Suprapubic skin (tissue), 3 donors: ENCODE results near the gene PRR33.

Experiments used
- EP300 ChIP-seq: sonication (generic); formaldehyde crosslinking; IDR thresholded peaks from one replicate; pipeline ENCODE4 v1.6.1; 2017; ENCODE audit warnings: antibody characterized with exemption
- POLR2A ChIP-seq, 2 donors: fragments of 450-650 bp; IDR thresholded peaks; one replicate each; pipeline ENCODE4 v1.6.1; 2017; ENCODE audit warnings: antibody characterized with exemption in 2 of 2, mild to moderate bottlenecking in 2 of 2, moderate library complexity in 2 of 2
- TF ChIP-seq, protein P1 (sequence below), 2 donors: fragments of 200-600 bp in 1 of 2; fragments of 450-650 bp in 1 of 2; sonication (generic) in 1 of 2; IDR thresholded peaks; one replicate each; pipeline ENCODE4 v1.5.1; 2016 to 2019; ENCODE audit warnings: antibody characterized with exemption in 2 of 2, mild to moderate bottlenecking in 1 of 2, moderate library complexity in 1 of 2

DNA sequence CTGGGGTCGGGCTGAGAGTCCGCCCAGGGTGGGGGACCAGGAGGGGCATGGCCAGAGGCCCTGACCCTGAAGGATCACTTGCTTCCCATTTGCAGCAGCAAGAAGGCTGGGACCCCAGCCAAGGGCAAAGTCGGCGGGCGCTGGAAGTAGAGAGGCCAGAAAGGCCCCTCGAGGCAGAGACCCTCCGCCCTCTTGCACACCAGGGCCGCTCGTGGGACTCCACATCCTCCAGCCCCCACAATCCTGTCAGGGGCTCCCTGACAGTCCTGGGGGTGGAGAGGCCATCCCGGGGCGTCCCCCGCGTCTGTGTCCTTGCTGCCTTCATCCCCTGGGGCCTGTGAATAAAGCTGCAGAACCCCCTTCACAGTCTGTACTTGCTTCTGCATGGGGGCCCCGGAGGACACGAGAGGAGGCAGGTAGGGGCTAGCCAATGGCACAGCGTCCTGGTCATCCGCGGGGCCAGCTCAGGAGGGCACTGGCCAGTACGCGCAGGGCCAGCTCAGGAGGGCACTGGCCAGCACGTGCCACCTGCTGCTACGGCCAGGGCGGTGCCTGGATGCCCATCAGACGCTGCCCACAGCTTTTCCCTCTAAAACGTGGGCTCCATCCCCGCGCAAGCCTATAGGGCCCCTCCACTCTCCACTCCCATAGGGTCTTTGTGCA, 46.8 kb upstream of the PRR33 start:
- TF ChIP-seq, protein P1, sequence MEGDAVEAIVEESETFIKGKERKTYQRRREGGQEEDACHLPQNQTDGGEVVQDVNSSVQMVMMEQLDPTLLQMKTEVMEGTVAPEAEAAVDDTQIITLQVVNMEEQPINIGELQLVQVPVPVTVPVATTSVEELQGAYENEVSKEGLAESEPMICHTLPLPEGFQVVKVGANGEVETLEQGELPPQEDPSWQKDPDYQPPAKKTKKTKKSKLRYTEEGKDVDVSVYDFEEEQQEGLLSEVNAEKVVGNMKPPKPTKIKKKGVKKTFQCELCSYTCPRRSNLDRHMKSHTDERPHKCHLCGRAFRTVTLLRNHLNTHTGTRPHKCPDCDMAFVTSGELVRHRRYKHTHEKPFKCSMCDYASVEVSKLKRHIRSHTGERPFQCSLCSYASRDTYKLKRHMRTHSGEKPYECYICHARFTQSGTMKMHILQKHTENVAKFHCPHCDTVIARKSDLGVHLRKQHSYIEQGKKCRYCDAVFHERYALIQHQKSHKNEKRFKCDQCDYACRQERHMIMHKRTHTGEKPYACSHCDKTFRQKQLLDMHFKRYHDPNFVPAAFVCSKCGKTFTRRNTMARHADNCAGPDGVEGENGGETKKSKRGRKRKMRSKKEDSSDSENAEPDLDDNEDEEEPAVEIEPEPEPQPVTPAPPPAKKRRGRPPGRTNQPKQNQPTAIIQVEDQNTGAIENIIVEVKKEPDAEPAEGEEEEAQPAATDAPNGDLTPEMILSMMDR (IDR thresholded peaks at IDR 0.05): no peak
- TF ChIP-seq POLR2A (IDR thresholded peaks at IDR 0.05) (no peak), EP300 (no peak)
